Trophoblast cell (in vitro differentiated cells and primary cell): Measurements from ENCODE around the gene TNFRSF8.
"Not testable (repeated sequence)": the region's sequence is repeated elsewhere in the genome, so short reads cannot be mapped to it uniquely, and the experiment has no call there.

Experiments
- DNase-seq, 2 donors: peaks; one replicate each; pipeline ENCODE4 v3.0.0-alpha.2; 2016
- H2AFZ ChIP-seq: 2 replicates; pipeline ENCODE4 v1.6.1; 2013; ENCODE audit warnings: low read length, moderate library complexity, mild to moderate bottlenecking; ENCODE audit not compliant: insufficient read depth, poor library complexity
- H2AK5ac ChIP-seq: 2 replicates; pipeline ENCODE4 v1.6.1; 2013; ENCODE audit warnings: mild to moderate bottlenecking, low read length
- H2BK120ac ChIP-seq: 2 replicates; pipeline ENCODE4 v1.6.1; 2013; ENCODE audit warnings: low read length, mild to moderate bottlenecking, moderate library complexity; ENCODE audit not compliant: insufficient read depth, poor library complexity
- H2BK12ac ChIP-seq: 2 replicates; pipeline ENCODE4 v1.6.1; 2013; ENCODE audit warnings: mild to moderate bottlenecking, low read length, moderate library complexity
- H2BK5ac ChIP-seq: 2 replicates; pipeline ENCODE4 v1.6.1; 2013; ENCODE audit warnings: low read length, low read depth, moderate library complexity, mild to moderate bottlenecking; ENCODE audit not compliant: poor library complexity
- H3K14ac ChIP-seq: 2 replicates; pipeline ENCODE4 v1.6.1; 2013; ENCODE audit warnings: mild to moderate bottlenecking, low read length
- H3K18ac ChIP-seq: 2 replicates; pipeline ENCODE4 v1.6.1; 2013; ENCODE audit warnings: mild to moderate bottlenecking, low read length
- H3K23ac ChIP-seq: 2 replicates; pipeline ENCODE4 v1.6.1; 2013; ENCODE audit warnings: low read length
- H3K27ac ChIP-seq: 2 replicates; pipeline ENCODE4 v1.5.1; 2013; ENCODE audit warnings: low read depth, mild to moderate bottlenecking, inconsistent platforms, low read length, moderate library complexity
- H3K27me3 ChIP-seq: 2 replicates; pipeline ENCODE4 v1.6.1; 2013; ENCODE audit warnings: inconsistent platforms, mild to moderate bottlenecking, low read length, moderate library complexity; ENCODE audit not compliant: insufficient read depth
- H3K36me3 ChIP-seq, 2 experiments: 1 replicate in 1 of 2; 2 replicates in 1 of 2; pipeline ENCODE4 v1.6.1; 2013; ENCODE audit warnings: low read length in 2 of 2, mild to moderate bottlenecking in 2 of 2, moderate library complexity in 1 of 2; ENCODE audit not compliant: insufficient read depth in 2 of 2, control insufficient read depth in 1 of 2
- H3K4ac ChIP-seq: 2 replicates; pipeline ENCODE4 v1.6.1; 2013; ENCODE audit warnings: low read depth, mild to moderate bottlenecking, low read length, moderate library complexity
- H3K4me1 ChIP-seq, 2 experiments: 1 replicate in 1 of 2; 2 replicates in 1 of 2; pipeline ENCODE4 v1.6.1; 2013; ENCODE audit warnings: low read length in 2 of 2, mild to moderate bottlenecking in 2 of 2, moderate library complexity in 1 of 2; ENCODE audit not compliant: insufficient read depth in 2 of 2, control insufficient read depth in 1 of 2
- H3K4me2 ChIP-seq: 2 replicates; pipeline ENCODE4 v1.6.1; 2013; ENCODE audit warnings: inconsistent platforms, mild to moderate bottlenecking, low read length, moderate library complexity
- H3K4me3 ChIP-seq: 2 replicates; pipeline ENCODE4 v1.5.1; 2013; ENCODE audit warnings: mild to moderate bottlenecking, low read depth, low read length, inconsistent platforms
- H3K79me1 ChIP-seq: one replicate; pipeline ENCODE4 v1.6.1; 2013; ENCODE audit warnings: low read length
- H3K79me2 ChIP-seq: 2 replicates; pipeline ENCODE4 v1.6.1; 2013; ENCODE audit warnings: low read length, mild to moderate bottlenecking; ENCODE audit not compliant: control insufficient read depth, insufficient read depth, poor library complexity
- H3K9ac ChIP-seq: 2 replicates; pipeline ENCODE4 v1.6.1; 2013; ENCODE audit warnings: mild to moderate bottlenecking, low read length
- H3K9me3 ChIP-seq: 2 replicates; pipeline ENCODE4 v1.6.1; 2013; ENCODE audit warnings: low read depth, mild to moderate bottlenecking, control low read depth, inconsistent platforms, low read length; ENCODE audit not compliant: insufficient read depth
- H4K12ac ChIP-seq: 2 replicates; pipeline ENCODE4 v1.6.1; 2013; ENCODE audit warnings: low read depth, mild to moderate bottlenecking, low read length, moderate library complexity
- H4K8ac ChIP-seq: 2 replicates; pipeline ENCODE4 v1.6.1; 2013; ENCODE audit warnings: low read depth, mild to moderate bottlenecking, low read length, moderate library complexity
- H4K91ac ChIP-seq: one replicate; pipeline ENCODE4 v1.6.1; 2013; ENCODE audit warnings: low read depth, mild to moderate bottlenecking, low read length, moderate library complexity
- WGBS: extraction: QIAGEN DNeasy Blood & Tissue Kit; methylation state at CpG from one replicate; pipeline ENCODE4 v1.1.7; 2013; ENCODE audit warnings: missing lambda C conversion rate; ENCODE audit not compliant: insufficient read length, insufficient coverage; ENCODE audit errors: extremely low coverage; 5-methylcytosine and 5-hydroxymethylcytosine counted together

Gene TNFRSF8

DNA sequence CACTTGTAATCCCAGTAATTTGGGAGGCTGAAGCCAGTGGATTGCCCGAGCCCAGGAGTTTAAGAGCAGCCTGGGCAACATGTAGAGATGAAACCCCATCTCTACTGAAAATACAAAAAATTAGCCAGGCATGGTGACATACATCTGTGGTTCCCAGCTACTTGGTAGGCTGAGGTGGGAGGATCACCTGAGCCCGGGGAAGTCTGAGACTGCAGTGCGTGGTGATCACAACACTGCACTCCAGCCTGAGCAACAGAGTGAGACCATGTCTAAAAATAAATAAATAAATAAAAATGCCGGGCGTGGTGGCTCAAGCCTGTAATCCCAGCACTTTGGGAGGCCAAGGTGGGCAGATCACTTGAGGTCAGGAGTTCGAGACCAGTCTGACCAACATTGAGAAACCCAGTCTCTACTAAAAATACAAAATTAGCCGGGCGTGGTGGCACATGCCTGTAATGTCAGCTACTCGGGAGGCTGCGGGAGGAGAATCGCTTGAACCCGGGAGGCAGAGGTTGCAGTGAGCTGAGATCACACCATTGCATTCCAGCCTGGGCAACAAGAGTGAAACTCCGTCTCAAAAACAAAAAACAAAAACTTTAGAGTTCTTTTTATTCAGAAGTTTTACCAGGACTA is 23.2 kb upstream of the TNFRSF8 start:
- H3K9me3 ChIP-seq, H3K79me2 ChIP-seq, H3K23ac ChIP-seq, H4K91ac ChIP-seq, H2BK5ac ChIP-seq, H3K18ac ChIP-seq, H3K4me2 ChIP-seq, H2AK5ac ChIP-seq, H4K8ac ChIP-seq, H3K27me3 ChIP-seq, H2AFZ ChIP-seq, DNase-seq, H3K4me1 ChIP-seq, H3K4me3 ChIP-seq, H3K4ac ChIP-seq, H3K79me1 ChIP-seq, H3K9ac ChIP-seq, H3K14ac ChIP-seq, H2BK12ac ChIP-seq, H3K27ac ChIP-seq, H4K12ac ChIP-seq, H2BK120ac ChIP-seq, H3K36me3 ChIP-seq: not testable (repeated sequence)
- WGBS = no CpG with 5 or more reads among the region's 13 CpGs

DNA sequence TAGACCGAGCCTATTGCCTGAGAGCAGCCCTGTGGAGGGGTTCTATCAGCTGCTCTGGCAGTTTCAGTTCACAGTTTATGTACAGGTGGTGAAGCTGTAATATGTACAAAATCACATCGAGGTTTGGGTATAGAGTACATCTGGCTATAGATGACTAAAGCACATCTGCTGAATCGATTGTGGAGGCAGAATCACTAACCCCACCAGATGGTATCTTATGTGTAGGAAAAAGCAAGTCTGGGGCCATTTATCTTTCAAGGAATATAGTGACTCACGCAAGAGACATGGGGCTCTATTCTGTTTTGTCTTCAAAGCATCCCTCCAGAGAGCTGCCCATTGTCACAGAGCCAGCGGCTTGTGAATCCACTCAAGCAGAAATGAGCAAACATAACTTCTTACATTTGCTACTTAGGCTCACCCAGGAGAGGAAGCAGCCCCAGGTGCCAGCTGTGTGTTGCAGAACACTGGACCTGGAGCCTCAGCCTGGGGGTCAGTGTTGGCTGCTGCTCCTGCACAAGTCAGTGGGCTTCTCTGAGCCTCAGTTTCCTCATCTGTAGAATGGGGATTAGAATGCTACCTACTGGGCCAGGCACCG is 22.5 kb upstream of the TNFRSF8 start:
- no peaks in the 10 kb centered on the region for H3K79me1 ChIP-seq
- WGBS = no CpG with 5 or more reads among the region's 6 CpGs
- no peak overlapping the region for H3K9ac ChIP-seq
- H3K18ac ChIP-seq = no peak overlapping the region
- no peak overlapping the region for H3K4me2 ChIP-seq
- no peak overlapping the region for H2BK120ac ChIP-seq
- no peak overlapping the region for H2BK5ac ChIP-seq
- H4K8ac ChIP-seq = no peak overlapping the region
- H2AFZ ChIP-seq = no peak overlapping the region
- peak in 1 of 2 donors; percentile 14 for DNase-seq
- peaks cover 2% of the 10 kb centered on the region for H3K9me3 ChIP-seq
- peaks cover 4% of the 10 kb centered on the region in 2 experiments for H3K4me1 ChIP-seq
- no peak overlapping the region for H3K4ac ChIP-seq
- no peak overlapping the region for H3K14ac ChIP-seq
- no peak overlapping the region for H3K27ac ChIP-seq
- no peak overlapping the region for H2AK5ac ChIP-seq
- no peak overlapping the region for H4K91ac ChIP-seq
- no peak overlapping the region for H2BK12ac ChIP-seq
- H3K4me3 ChIP-seq = no peak overlapping the region
- H3K36me3 ChIP-seq = no peaks in the 10 kb centered on the region
- no peaks in the 10 kb centered on the region for H3K27me3 ChIP-seq
- no peaks in the 10 kb centered on the region for H3K79me2 ChIP-seq
- no peak overlapping the region for H4K12ac ChIP-seq
- H3K23ac ChIP-seq = no peak overlapping the region

DNA sequence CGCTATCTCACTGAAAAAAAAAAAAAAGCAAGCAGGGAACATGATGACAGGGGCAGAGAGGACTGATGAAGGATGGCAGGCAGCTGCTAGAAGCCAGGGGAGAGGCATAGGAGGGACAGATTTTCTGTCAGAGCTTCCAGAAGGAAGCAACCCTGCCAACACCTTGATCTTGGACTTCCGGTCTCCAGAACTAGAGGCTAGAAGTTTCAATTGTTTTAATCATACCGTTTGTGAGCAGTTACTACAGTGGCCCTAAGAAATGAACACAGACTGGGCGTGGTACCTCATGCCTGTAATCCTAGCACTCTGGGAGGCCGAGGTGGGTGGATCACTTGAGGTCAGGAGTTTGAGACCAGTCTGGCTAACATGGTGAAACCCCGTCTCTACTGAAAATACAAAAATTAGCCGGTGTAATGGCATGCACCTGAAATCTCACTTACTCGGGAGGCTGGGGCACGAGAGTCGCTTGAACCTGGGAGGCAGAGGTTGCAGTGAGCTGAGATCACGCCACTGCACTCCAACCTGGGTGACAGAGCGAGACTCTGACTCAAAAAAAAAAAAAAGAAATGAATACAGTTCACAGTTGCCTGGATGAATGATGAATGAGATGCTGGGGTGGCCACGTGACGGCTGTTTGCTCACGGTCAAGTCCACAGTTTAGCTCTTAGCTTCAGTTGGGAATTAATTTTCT is 18.8 kb upstream of the TNFRSF8 start:
- H3K27ac ChIP-seq, H3K23ac ChIP-seq, H3K18ac ChIP-seq, H2BK5ac ChIP-seq, H3K9ac ChIP-seq, H2BK120ac ChIP-seq, H4K8ac ChIP-seq, H4K91ac ChIP-seq, H3K4ac ChIP-seq, H2BK12ac ChIP-seq, H3K9me3 ChIP-seq, H3K14ac ChIP-seq, H3K36me3 ChIP-seq, H3K79me1 ChIP-seq, H4K12ac ChIP-seq, H3K79me2 ChIP-seq, H3K4me3 ChIP-seq, DNase-seq, H3K4me2 ChIP-seq, H2AFZ ChIP-seq, H3K27me3 ChIP-seq, H3K4me1 ChIP-seq, H2AK5ac ChIP-seq: not testable (repeated sequence)
- no CpG with 5 or more reads among the region's 15 CpGs for WGBS

DNA sequence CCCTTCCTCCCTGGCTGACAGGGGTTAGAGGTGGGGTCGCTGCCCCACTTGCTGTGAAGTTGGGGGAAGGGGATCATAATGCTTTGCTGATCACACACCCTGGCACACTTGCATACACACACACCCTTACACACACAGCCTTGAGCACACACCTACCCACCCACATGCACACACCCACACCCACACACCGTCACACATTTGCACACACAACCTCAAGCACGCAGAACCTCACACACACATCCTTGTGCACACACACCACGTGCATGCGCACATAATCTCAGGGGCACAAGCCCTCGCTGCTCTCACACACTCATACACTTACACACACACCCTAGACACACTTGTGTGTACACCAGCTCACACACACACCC is 16.4 kb upstream of the TNFRSF8 start:
- Histone ChIP-seq H3K18ac (no peak overlapping the region), H2BK120ac (no peak overlapping the region), H4K8ac (no peak overlapping the region), H2AK5ac (no peak overlapping the region), H3K79me2 (no peaks in the 10 kb centered on the region), H3K4ac (no peak overlapping the region), H3K23ac (no peak overlapping the region), H3K9me3 (peaks cover 4% of the 10 kb centered on the region), H2AFZ (no peak overlapping the region), H3K4me2 (no peak overlapping the region), H3K4me3 (peak overlapping the region; percentile 11), H2BK5ac (no peak overlapping the region), H3K27me3 (no peaks in the 10 kb centered on the region), H3K4me1 (peaks cover 0 to 2% of the 10 kb centered on the region in 2 experiments), H4K91ac (no peak overlapping the region), H3K36me3 (no peaks in the 10 kb centered on the region), H3K9ac (no peak overlapping the region), H3K14ac (no peak overlapping the region), H4K12ac (no peak overlapping the region), H3K79me1 (no peaks in the 10 kb centered on the region), H2BK12ac (no peak overlapping the region), H3K27ac (no peak overlapping the region)
- DNase-seq = no peak
- no CpG with 5 or more reads among the region's 6 CpGs for WGBS
